ENCODE results near the gene PCED1B. TPM values are rescaled to one million over a fixed set of nuclear protein-coding genes. Genes with fewer than 3 reads are reported as not detected.

Gene PCED1B
- total RNA-seq, 2 donors from 2014 or later, result 0.87 to 46.9 TPM

GRCh38 chr12:47282206-47282605, 202.8 kb downstream of the PCED1B start:
- Histone ChIP-seq H3K27ac (no peak overlapping the region), H3K4me3 (no peak overlapping the region), H3K36me3 (no peaks in the 10 kb centered on the region), H3K27me3 (replicated peaks; ENCODE audit: insufficient read depth) (no peaks in the 10 kb centered on the region), H3K9me3 (no peaks in the 10 kb centered on the region), H3K4me1 (replicated peaks) (no peaks in the 10 kb centered on the region)
- intact Hi-C loops (cut with DNase I), result no loop called here
- no peak for TF ChIP-seq CTCF (IDR thresholded peaks at IDR 0.05)
- no peak for TF ChIP-seq POLR2A (IDR thresholded peaks at IDR 0.05)
- no peak for TF ChIP-seq POLR2AphosphoS5 (IDR thresholded peaks at IDR 0.05)
- DNase-seq (ENCODE audit: low spot score), result no peak
- WGBS, result 91% methylated on average over 4 of the region's 4 CpGs

Small RNA genes within 50 kb of the gene (microRNA-seq; reads per million reads assigned to microRNA genes)
- not detected for gene MIR4698

Small RNA genes within 50 kb of the gene (small RNA-seq; reads per million reads assigned to genes)
- 0 reads per million in 2 donors for gene MIR4698

Other genes with a start within 250 kb of the PCED1B start
- gene AMIGO2, start 338 bp downstream of the PCED1B start, total RNA-seq, result 10 to 100 TPM in 1 of 2 donors, 1 to 10 TPM in 1; 6.3 to 44.9 TPM